Endodermal cell (in vitro differentiated cells): ENCODE results near the gene PRPSAP1. TPM values are rescaled to one million over a fixed set of nuclear protein-coding genes. Genes with fewer than 3 reads are reported as not detected.

Experiments
- DNase-seq: peaks from one replicate; pipeline ENCODE4 v3.0.0-alpha.2; 2017
- H3K27ac ChIP-seq: 2 replicates; pipeline ENCODE4 v1.5.1; 2013; ENCODE audit warnings: mild to moderate bottlenecking, low read depth, low read length, moderate library complexity
- H3K27me3 ChIP-seq: 2 replicates; pipeline ENCODE4 v1.6.1; 2013; ENCODE audit warnings: mild to moderate bottlenecking, low read length, moderate library complexity; ENCODE audit not compliant: insufficient read depth, control insufficient read depth, poor library complexity, severe bottlenecking
- H3K36me3 ChIP-seq: 2 replicates; pipeline ENCODE4 v1.7.0; 2013; ENCODE audit warnings: mild to moderate bottlenecking, low read length, moderate library complexity; ENCODE audit not compliant: control insufficient read depth, insufficient read depth
- H3K4me1 ChIP-seq: one replicate; pipeline ENCODE4 v1.7.0; 2013; ENCODE audit warnings: low read length; ENCODE audit not compliant: control insufficient read depth, insufficient read depth
- H3K4me3 ChIP-seq: 2 replicates; pipeline ENCODE4 v1.5.1; 2013; ENCODE audit warnings: mild to moderate bottlenecking, low read length, moderate library complexity
- H3K9ac ChIP-seq: 2 replicates; pipeline ENCODE4 v1.6.1; 2013; ENCODE audit warnings: mild to moderate bottlenecking, low read length, moderate library complexity; ENCODE audit not compliant: poor library complexity, severe bottlenecking; ENCODE audit errors: extremely low read depth
- H3K9me3 ChIP-seq: 2 replicates; pipeline ENCODE4 v1.6.1; 2013; ENCODE audit warnings: mild to moderate bottlenecking, low read length, moderate library complexity; ENCODE audit not compliant: control insufficient read depth
- H3K27ac Mint-ChIP-seq: 2 replicates; pipeline ENCODE4 v1.8.0; 2020; ENCODE audit warnings: mixed read lengths
- H3K27me3 Mint-ChIP-seq: 2 replicates; pipeline ENCODE4 v1.8.0; 2021; ENCODE audit warnings: mild to moderate bottlenecking, mixed read lengths; ENCODE audit not compliant: insufficient read depth
- H3K36me3 Mint-ChIP-seq: 2 replicates; pipeline ENCODE4 v1.8.0; 2020; ENCODE audit warnings: low read depth, mixed read lengths
- H3K4me1 Mint-ChIP-seq: 2 replicates; pipeline ENCODE4 v1.8.0; 2020; ENCODE audit warnings: mixed read lengths
- H3K4me3 Mint-ChIP-seq: 2 replicates; pipeline ENCODE4 v1.8.0; 2020; ENCODE audit warnings: mild to moderate bottlenecking, moderate library complexity, mixed read lengths
- H3K9me3 Mint-ChIP-seq: 2 replicates; pipeline ENCODE4 v1.8.0; 2020; ENCODE audit warnings: mild to moderate bottlenecking, mixed read lengths
- WGBS, 2 experiments: methylation state at CpG; one replicate each; pipeline versions ENCODE4 v1.1.5 to v1.1.7; 2013; ENCODE audit warnings: missing lambda C conversion rate in 2 of 2, mixed read lengths in 1 of 2; ENCODE audit not compliant: insufficient coverage in 1 of 2, insufficient read length in 1 of 2; 5-methylcytosine and 5-hydroxymethylcytosine counted together
- total RNA-seq, 2 donors: library from RNA; stranded (reverse); fragmentation: NEBNext Ultra II Directional in 1 of 2; extraction: Animal tissue kit (Norgen Biotek cat#: 25700) in 1 of 2; gene quantifications; 2 replicates in 1 of 2; 3 replicates in 1 of 2; pipeline ENCODE4 v1.2.1, GENCODE V29; 2021
- TF ChIP-seq, protein P1 (sequence below): fragments of 200-600 bp; sonication (generic); conservative IDR thresholded peaks from 2 replicates; pipeline ENCODE4 v1.5.0; 2021; ENCODE audit warnings: antibody characterized with exemption, mild to moderate bottlenecking

PRPSAP1 gene
- total RNA-seq, 2 donors from 2014 or later: 60.9 to 89.8 TPM

DNA sequence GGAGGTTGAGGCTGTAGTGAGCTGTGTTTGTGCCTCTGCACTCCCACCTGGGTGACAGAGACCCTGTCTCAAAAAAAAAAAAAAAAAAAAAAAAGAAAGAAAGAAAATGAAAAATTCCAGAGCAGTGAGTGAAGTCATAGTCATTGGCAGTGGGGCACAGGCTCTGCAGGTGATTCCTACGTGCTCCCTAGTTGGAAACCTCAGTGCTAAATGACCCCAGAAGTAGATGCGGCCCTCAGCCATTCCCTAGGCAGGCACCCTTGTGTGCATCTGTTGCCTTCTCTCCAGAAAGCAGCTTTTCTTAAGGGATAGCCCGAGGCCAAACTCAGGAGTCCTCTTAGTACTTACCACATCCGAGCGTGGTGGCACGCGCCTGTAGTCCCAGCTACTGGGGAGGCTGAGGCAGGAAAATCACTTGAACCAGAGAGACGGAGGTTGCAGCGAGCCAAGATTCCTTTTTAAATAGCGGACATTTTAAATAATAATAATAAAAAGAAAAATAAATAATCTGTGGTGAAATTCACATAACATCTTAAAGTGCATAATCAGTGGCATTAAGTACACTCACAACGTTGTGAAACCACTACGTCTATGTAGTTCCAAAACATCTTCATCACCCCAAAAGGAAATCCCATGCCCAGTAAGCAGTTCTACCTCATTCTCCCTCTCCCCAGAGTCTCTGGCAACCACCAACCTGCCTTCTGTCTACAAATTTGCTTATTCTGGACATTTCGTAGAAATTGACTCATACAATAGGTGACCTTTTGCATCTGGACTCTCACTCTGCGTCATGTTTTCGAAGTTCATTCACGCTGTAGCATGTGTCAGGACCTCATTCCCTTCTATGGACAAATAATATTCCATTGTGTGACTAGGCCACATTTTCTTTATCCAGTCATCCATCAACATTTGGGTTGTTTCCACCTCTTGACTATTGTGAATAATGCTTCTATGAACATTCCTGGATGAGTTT lies 18.2 kb upstream of the PRPSAP1 start:
- H3K27me3 Mint-ChIP-seq: no peaks in the 10 kb centered on the region
- Histone ChIP-seq H3K9ac (no peak overlapping the region), H3K36me3 (no peaks in the 10 kb centered on the region), H3K27me3 (no peaks in the 10 kb centered on the region), H3K9me3 (peaks cover 7% of the 10 kb centered on the region), H3K4me3 (no peak overlapping the region), H3K4me1 (no peaks in the 10 kb centered on the region), H3K27ac (no peak overlapping the region)
- no peak overlapping the region for H3K4me3 Mint-ChIP-seq
- WGBS, 2 experiments: 94 to 97% methylated on average over 11 to 13 of the region's 16 CpGs
- no peak overlapping the region for H3K27ac Mint-ChIP-seq
- peaks cover 12% of the 10 kb centered on the region for H3K9me3 Mint-ChIP-seq
- TF ChIP-seq, protein P1, sequence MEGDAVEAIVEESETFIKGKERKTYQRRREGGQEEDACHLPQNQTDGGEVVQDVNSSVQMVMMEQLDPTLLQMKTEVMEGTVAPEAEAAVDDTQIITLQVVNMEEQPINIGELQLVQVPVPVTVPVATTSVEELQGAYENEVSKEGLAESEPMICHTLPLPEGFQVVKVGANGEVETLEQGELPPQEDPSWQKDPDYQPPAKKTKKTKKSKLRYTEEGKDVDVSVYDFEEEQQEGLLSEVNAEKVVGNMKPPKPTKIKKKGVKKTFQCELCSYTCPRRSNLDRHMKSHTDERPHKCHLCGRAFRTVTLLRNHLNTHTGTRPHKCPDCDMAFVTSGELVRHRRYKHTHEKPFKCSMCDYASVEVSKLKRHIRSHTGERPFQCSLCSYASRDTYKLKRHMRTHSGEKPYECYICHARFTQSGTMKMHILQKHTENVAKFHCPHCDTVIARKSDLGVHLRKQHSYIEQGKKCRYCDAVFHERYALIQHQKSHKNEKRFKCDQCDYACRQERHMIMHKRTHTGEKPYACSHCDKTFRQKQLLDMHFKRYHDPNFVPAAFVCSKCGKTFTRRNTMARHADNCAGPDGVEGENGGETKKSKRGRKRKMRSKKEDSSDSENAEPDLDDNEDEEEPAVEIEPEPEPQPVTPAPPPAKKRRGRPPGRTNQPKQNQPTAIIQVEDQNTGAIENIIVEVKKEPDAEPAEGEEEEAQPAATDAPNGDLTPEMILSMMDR: no peak
- DNase-seq: no peak
- H3K36me3 Mint-ChIP-seq: no peaks in the 10 kb centered on the region
- peaks cover 6% of the 10 kb centered on the region for H3K4me1 Mint-ChIP-seq

DNA sequence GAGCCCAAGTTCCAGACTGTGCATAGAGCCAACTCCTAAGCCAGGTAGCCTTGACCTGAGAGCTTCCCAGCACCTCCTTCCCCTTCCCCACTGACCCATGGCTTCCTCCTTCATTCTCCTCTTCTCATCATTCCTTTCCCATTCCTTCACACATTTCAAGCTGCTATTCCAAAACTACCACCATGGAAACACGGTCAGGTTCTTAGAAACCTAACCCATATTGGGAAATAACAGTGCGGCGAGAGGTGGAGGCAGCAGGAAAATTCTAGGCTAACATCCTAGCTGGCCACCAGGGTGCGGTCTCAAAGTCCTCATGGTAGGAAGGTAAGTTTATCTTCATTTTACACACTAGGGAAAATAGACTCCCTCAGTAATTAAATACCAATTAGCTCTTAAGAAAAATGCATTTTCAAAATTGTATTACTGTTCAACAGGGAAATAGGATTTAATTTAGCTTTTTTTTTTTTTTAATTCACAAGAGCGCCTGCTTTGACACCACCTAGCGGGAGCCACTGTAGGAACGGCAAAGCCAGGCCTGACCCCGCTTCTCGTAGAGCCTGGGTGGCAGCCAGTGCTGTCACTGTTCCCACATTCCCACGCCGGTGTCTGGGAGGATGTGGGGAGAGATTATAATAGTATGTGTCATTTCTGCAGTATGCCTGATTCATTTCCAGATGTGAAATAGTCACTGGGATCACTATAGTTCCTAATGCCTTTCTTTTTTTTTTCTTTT lies 16.7 kb upstream of the PRPSAP1 start:
- no peak overlapping the region for H3K9ac ChIP-seq
- DNase-seq: no peak
- Mint-ChIP-seq H3K4me1 (peaks cover 10% of the 10 kb centered on the region), H3K9me3 (peaks cover 12% of the 10 kb centered on the region), H3K27me3 (no peaks in the 10 kb centered on the region), H3K27ac (no peak overlapping the region), H3K4me3 (no peak overlapping the region), H3K36me3 (no peaks in the 10 kb centered on the region)
- H3K27me3 ChIP-seq: no peaks in the 10 kb centered on the region
- TF ChIP-seq, protein P1: peak; percentile 74
- H3K36me3 ChIP-seq: no peaks in the 10 kb centered on the region
- 85 to 90% methylated on average over 4 to 11 of the region's 11 CpGs for WGBS, 2 experiments
- peaks cover 7% of the 10 kb centered on the region for H3K9me3 ChIP-seq
- H3K4me1 ChIP-seq: no peaks in the 10 kb centered on the region
- H3K27ac ChIP-seq: no peak overlapping the region
- H3K4me3 ChIP-seq: no peak overlapping the region

DNA sequence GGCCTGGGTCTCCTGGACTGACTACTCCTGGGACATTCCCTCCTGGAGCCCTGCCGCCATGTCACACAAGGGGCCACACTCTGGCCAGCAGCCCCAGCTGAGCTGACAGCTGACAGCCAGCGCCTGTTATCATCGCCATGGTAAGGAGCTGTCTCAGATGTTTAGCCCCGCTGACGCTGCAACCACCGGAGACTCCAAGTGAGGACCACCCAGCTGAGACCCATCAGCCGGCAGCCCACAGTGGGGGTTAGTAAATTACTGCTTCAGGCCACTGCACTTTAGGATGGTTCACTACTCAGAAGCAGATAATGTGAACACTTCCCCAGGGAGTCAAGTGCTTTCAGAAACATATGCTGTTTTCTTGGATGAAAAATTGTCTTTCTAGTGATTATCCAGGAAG lies 16.1 kb upstream of the PRPSAP1 start:
- Mint-ChIP-seq H3K27me3 (peaks cover 3% of the 10 kb centered on the region), H3K4me1 (peaks cover 10% of the 10 kb centered on the region), H3K4me3 (no peak overlapping the region), H3K36me3 (no peaks in the 10 kb centered on the region), H3K27ac (no peak overlapping the region), H3K9me3 (peaks cover 12% of the 10 kb centered on the region)
- WGBS, 2 experiments: 74 to 89% methylated on average over 7 of the region's 7 CpGs
- Histone ChIP-seq H3K4me3 (no peak overlapping the region), H3K36me3 (no peaks in the 10 kb centered on the region), H3K27me3 (no peaks in the 10 kb centered on the region), H3K27ac (peak overlapping the region; percentile 11), H3K9ac (no peak overlapping the region), H3K9me3 (peaks cover 7% of the 10 kb centered on the region), H3K4me1 (no peaks in the 10 kb centered on the region)
- TF ChIP-seq, protein P1: no peak
- no peak for DNase-seq
